HEK293 (cell line): ENCODE results near the gene SYDE2.

ENCODE experiments used
- KLF10 ChIP-seq: fragments of 450-650 bp; IDR thresholded peaks from 2 replicates; pipeline ENCODE4 v1.5.1; 2018; ENCODE audit warnings: missing biosample characterization, mild to moderate bottlenecking, missing genetic modification characterization
- REPIN1 ChIP-seq: fragments of 450-650 bp; formaldehyde crosslinking; IDR thresholded peaks from 2 replicates; pipeline ENCODE4 v1.5.1; 2017; ENCODE audit warnings: missing biosample characterization, missing genetic modification characterization, low read depth
- ZNF10 ChIP-seq: fragments of 450-650 bp; formaldehyde crosslinking; IDR thresholded peaks from 2 replicates; pipeline ENCODE4 v1.5.1; 2017; ENCODE audit warnings: missing biosample characterization, missing genetic modification characterization
- ZNF48 ChIP-seq: fragments of 450-650 bp; formaldehyde crosslinking; IDR thresholded peaks from 2 replicates; pipeline ENCODE4 v1.5.1; 2016; ENCODE audit warnings: missing biosample characterization, missing genetic modification characterization
- ZNF768 ChIP-seq: fragments of 450-650 bp; formaldehyde crosslinking; IDR thresholded peaks from 2 replicates; pipeline ENCODE4 v1.5.1; 2018; ENCODE audit warnings: missing biosample characterization, mild to moderate bottlenecking, missing genetic modification characterization
- TF ChIP-seq, protein P1 (sequence below): fragments of 450-650 bp; formaldehyde crosslinking; IDR thresholded peaks from 2 replicates; pipeline ENCODE4 v1.5.1; 2016; ENCODE audit warnings: missing biosample characterization, missing genetic modification characterization

DNA sequence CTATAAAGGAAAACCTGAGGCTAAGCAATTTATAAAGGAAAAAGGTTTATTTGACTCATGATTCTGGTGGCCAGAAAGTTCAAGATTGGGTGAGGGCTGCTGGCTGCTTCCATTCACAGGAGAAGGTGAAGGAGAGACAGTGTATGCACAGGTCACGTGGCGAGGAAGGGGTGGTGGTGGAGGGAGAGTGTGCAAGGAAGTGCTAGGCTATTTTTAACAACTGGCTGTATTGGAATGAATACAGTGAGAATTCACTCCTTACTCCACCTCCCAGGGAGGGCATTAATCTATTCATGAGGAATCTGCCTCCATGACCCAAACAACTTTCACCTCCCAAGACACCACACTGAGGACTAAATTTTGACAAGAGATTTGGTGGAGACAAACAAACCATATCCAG lies 51.0 kb downstream of the SYDE2 start:
- TF ChIP-seq ZNF10 (tag by site-specific recombination) (no peak), ZNF768 (tag by site-specific recombination) (no peak), KLF10 (tag by site-specific recombination) (no peak), ZNF48 (tag by site-specific recombination) (no peak), REPIN1 (tag by site-specific recombination) (no peak)
- TF ChIP-seq, protein P1, sequence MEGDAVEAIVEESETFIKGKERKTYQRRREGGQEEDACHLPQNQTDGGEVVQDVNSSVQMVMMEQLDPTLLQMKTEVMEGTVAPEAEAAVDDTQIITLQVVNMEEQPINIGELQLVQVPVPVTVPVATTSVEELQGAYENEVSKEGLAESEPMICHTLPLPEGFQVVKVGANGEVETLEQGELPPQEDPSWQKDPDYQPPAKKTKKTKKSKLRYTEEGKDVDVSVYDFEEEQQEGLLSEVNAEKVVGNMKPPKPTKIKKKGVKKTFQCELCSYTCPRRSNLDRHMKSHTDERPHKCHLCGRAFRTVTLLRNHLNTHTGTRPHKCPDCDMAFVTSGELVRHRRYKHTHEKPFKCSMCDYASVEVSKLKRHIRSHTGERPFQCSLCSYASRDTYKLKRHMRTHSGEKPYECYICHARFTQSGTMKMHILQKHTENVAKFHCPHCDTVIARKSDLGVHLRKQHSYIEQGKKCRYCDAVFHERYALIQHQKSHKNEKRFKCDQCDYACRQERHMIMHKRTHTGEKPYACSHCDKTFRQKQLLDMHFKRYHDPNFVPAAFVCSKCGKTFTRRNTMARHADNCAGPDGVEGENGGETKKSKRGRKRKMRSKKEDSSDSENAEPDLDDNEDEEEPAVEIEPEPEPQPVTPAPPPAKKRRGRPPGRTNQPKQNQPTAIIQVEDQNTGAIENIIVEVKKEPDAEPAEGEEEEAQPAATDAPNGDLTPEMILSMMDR (tag by site-specific recombination), result no peak
